RWPE1 (cell line): ENCODE results near the gene ZNF544.
A peak's percentile ranks its signal among the peaks of the same experiment; 100 is the strongest.

Experiments
- CTCF ChIA-PET: fragments of 350-600 bp; sonication (Branson Sonifier 250); formaldehyde crosslinking; extraction: SDS; loops from one replicate; lab custom pipeline; 2021; lab: Yijun Ruan, JAX
- POLR2A ChIA-PET: fragments of 400-600 bp; formaldehyde crosslinking; extraction: SDS; loops from one replicate; lab custom pipeline; 2020; ENCODE audit warnings: antibody characterized with exemption; ENCODE audit not compliant: low non-redundant PET; lab: Yijun Ruan, JAX
- DNase-seq: peaks from one replicate; pipeline ENCODE4 v3.0.0; 2012; ENCODE audit warnings: low spot score
- H3K27ac ChIP-seq: fragments of 450-650 bp; 2 replicates; pipeline ENCODE4 v1.5.1; 2017
- CTCF ChIP-seq: fragments of 450-650 bp; conservative IDR thresholded peaks from 2 replicates; pipeline ENCODE4 v1.5.1; 2017; ENCODE audit warnings: low read depth, mild to moderate bottlenecking

The ZNF544 gene

GRCh38 chr19:58296104-58296503 lies 67.4 kb downstream of the ZNF544 start:
- ChIA-PET POLR2A (no interaction called here), CTCF (no interaction called here)
- no peak for DNase-seq
- H3K27ac ChIP-seq = no peak overlapping the region
- no peak for TF ChIP-seq CTCF

- ChIA-PET POLR2A (no interaction called here), CTCF (no interaction called here)
- no peak for DNase-seq
- TF ChIP-seq CTCF = no peak
- H3K27ac ChIP-seq = no peak overlapping the region
Measured at GRCh38 chr19:58300620-58301019, 71.9 kb downstream of the ZNF544 start.

- no peak overlapping the region for H3K27ac ChIP-seq
- ChIA-PET CTCF (no interaction called here), POLR2A (no interaction called here)
- DNase-seq = no peak
- no peak for TF ChIP-seq CTCF
Measured at GRCh38 chr19:58304255-58304654, 75.5 kb downstream of the ZNF544 start.

GRCh38 chr19:58304748-58305064 lies 76.0 kb downstream of the ZNF544 start:
- ChIA-PET CTCF (no interaction called here), POLR2A (no interaction called here)
- no peak for TF ChIP-seq CTCF
- peak overlapping the region; percentile 73 for H3K27ac ChIP-seq
- DNase-seq = no peak

- ChIA-PET CTCF (no interaction called here), POLR2A (no interaction called here)
- H3K27ac ChIP-seq = peak within 1 kb of the TSS; percentile 73
- TF ChIP-seq CTCF = no peak
- peak; percentile 96 for DNase-seq
Measured at GRCh38 chr19:58305065-58305931, 76.6 kb downstream of the ZNF544 start, which contains the start of gene ERVK3-1. Gene ERVK3-1 (plus strand): TSS chr19:58305377. CDS start chr19:58312169, 6,792 bp downstream.

- ChIA-PET CTCF (no interaction called here), POLR2A (interaction anchor here (0.6 kb wide), 1 partner anchor 15 kb away, joined by 3 read pairs; no protein-coding TSS in a partner anchor)
- no peak for TF ChIP-seq CTCF
- no peak for DNase-seq
- H3K27ac ChIP-seq = peak overlapping the region; percentile 73
Measured at GRCh38 chr19:58305932-58306323, 77.2 kb downstream of the ZNF544 start.
